HepG2 (cell line): ENCODE results near the gene FRMD3. TPM values are rescaled to one million over a fixed set of nuclear protein-coding genes. Genes with fewer than 3 reads are reported as not detected.

ENCODE experiments used
- EEA1 ChIP-seq: sonication (generic); formaldehyde crosslinking; IDR thresholded peaks from 2 replicates; pipeline ENCODE4 v1.5.1; 2020; ENCODE audit warnings: mild to moderate bottlenecking, missing genetic modification reagents, borderline replicate concordance
- EP300 ChIP-seq, 3 experiments: sonication (generic) in 1 of 3; formaldehyde crosslinking in 1 of 3; IDR thresholded peaks; 2 replicates each; pipeline versions ENCODE4 v1.5.1 to v1.6.1; 2011 to 2020; ENCODE audit warnings: low read depth in 2 of 3, low read length in 2 of 3, borderline replicate concordance in 1 of 3, improper control_type of control experiment in 1 of 3, mild to moderate bottlenecking in 1 of 3, missing genetic modification reagents in 1 of 3, moderate library complexity in 1 of 3
- IRF2 ChIP-seq: IDR thresholded peaks from 2 replicates; pipeline ENCODE4 v1.6.1; 2018; ENCODE audit warnings: missing genetic modification reagents, missing compliant biosample characterization
- MIXL1 ChIP-seq: IDR thresholded peaks from 2 replicates; pipeline ENCODE4 v1.6.1; 2016
- MTF1 ChIP-seq: sonication (generic); formaldehyde crosslinking; IDR thresholded peaks from 2 replicates; pipeline ENCODE4 v1.5.0; 2020; ENCODE audit warnings: missing genetic modification reagents
- PHF20 ChIP-seq: sonication (generic); formaldehyde crosslinking; IDR thresholded peaks from 2 replicates; pipeline ENCODE4 v1.5.0; 2020; ENCODE audit warnings: mild to moderate bottlenecking, missing genetic modification reagents
- SMC3 ChIP-seq: IDR thresholded peaks from 2 replicates; pipeline ENCODE4 v1.6.1; 2011; ENCODE audit warnings: low read length, improper control_type of control experiment
- ZMYM2 ChIP-seq: sonication (generic); formaldehyde crosslinking; IDR thresholded peaks from 2 replicates; pipeline ENCODE4 v1.8.0; 2022; ENCODE audit warnings: mild to moderate bottlenecking, missing genetic modification reagents
- polyA plus RNA-seq, 8 experiments: library from polyadenylated mRNA; depleted of rRNA in 3 of 8; stranded (reverse) in 7 of 8; unstranded in 1 of 8; fragments of >200 nt; fragmentation: Illumina TruSeq in 4 of 8; extraction: Trizol in 4 of 8; gene quantifications; 2 replicates each; pipeline versions ENCODE4 v1.2.1 to v1.2.3, GENCODE V29; 2011 to 2016; ENCODE audit warnings: low read depth in 4 of 8, missing spikeins in 1 of 8, mixed read lengths in 1 of 8; ENCODE audit not compliant: insufficient read depth in 1 of 8
- total RNA-seq, 5 experiments: library from RNA; depleted of rRNA; stranded (reverse); fragments of >200 nt; fragmentation: Illumina TruSeq; extraction: Trizol; gene quantifications; 2 replicates each; pipeline ENCODE4 v1.2.3, GENCODE V29; 2016; ENCODE audit warnings: low read depth in 1 of 5
- TF ChIP-seq, protein P1 (sequence below): sonication (generic); formaldehyde crosslinking; conservative IDR thresholded peaks from 2 replicates; pipeline ENCODE4 v1.8.0; 2022; ENCODE audit warnings: mild to moderate bottlenecking, moderate library complexity, missing genetic modification reagents
- TF ChIP-seq, protein P2 (sequence below): sonication (generic); IDR thresholded peaks from 2 replicates; pipeline ENCODE4 v1.6.1; 2016; ENCODE audit warnings: low read depth, borderline replicate concordance
- TF ChIP-seq, protein P3 (sequence below): sonication (generic); formaldehyde crosslinking; conservative IDR thresholded peaks from 2 replicates; pipeline ENCODE4 v1.4.0; 2020; ENCODE audit warnings: missing genetic modification reagents
- TF ChIP-seq, protein P4 (sequence below): sonication (generic); formaldehyde crosslinking; IDR thresholded peaks from 2 replicates; pipeline ENCODE4 v1.4.0; 2020; ENCODE audit warnings: missing genetic modification reagents, borderline replicate concordance
- TF ChIP-seq, protein P5 (sequence below): sonication (generic); formaldehyde crosslinking; IDR thresholded peaks from 2 replicates; pipeline ENCODE4 v1.4.0; 2020; ENCODE audit warnings: missing genetic modification reagents
- TF ChIP-seq, protein P6 (sequence below): sonication (generic); formaldehyde crosslinking; conservative IDR thresholded peaks from 2 replicates; pipeline ENCODE4 v1.4.0; 2020; ENCODE audit warnings: mild to moderate bottlenecking, missing genetic modification reagents, moderate library complexity
- TF ChIP-seq, protein P7 (sequence below): IDR thresholded peaks from 2 replicates; pipeline ENCODE4 v1.6.1; 2012; ENCODE audit warnings: low read depth, low read length, improper control_type of control experiment

Gene FRMD3
- total and polyA plus RNA-seq, 2 of the 13 experiments (the other 11 are each of a cell fraction or from before 2014, with no cell fraction given): 3.2 to 7.7 TPM

DNA sequence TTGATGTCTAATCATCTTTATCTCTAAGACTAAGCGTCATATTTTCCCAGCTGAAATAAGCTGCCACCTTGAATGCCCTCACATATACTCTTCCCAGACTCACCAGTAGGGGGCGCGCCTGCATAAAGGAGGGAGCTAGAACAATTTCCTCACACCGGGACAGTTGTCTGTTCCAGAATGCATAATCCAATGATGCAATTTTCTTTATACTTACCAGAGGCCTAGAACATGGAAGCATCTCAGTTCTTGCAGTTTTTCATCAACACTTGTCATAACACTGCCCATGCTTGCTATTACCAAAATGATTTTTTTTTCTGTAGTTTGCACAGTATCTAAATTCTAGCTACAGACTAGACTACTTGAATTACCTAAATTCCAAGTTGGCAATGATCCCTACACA, 203.9 kb downstream of the FRMD3 start (continued):
- TF ChIP-seq, protein P1, sequence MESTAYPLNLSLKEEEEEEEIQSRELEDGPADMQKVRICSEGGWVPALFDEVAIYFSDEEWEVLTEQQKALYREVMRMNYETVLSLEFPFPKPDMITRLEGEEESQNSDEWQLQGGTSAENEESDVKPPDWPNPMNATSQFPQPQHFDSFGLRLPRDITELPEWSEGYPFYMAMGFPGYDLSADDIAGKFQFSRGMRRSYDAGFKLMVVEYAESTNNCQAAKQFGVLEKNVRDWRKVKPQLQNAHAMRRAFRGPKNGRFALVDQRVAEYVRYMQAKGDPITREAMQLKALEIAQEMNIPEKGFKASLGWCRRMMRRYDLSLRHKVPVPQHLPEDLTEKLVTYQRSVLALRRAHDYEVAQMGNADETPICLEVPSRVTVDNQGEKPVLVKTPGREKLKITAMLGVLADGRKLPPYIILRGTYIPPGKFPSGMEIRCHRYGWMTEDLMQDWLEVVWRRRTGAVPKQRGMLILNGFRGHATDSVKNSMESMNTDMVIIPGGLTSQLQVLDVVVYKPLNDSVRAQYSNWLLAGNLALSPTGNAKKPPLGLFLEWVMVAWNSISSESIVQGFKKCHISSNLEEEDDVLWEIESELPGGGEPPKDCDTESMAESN (CRISPR knock-in tag): 0 out of 2 replicates have a peak, but pooled peaks have one; percentile 49
- TF ChIP-seq MIXL1 (0 out of 2 replicates have a peak, but pooled peaks have one; percentile 32), PHF20 (CRISPR knock-in tag) (no peak), MTF1 (CRISPR knock-in tag) (no peak), EEA1 (CRISPR knock-in tag) (no peak), ZMYM2 (CRISPR knock-in tag) (no peak), EP300 (IDR thresholded peaks at IDR 0.05; ENCODE audit: low read depth in 2 of 2, low read length in 2 of 2) (0 out of 4 replicates have a peak, but pooled peaks of 1 of the 2 experiments have one; percentile 4), EP300 (CRISPR knock-in tag; IDR thresholded peaks at IDR 0.05; ENCODE audit: borderline replicate concordance) (no peak), SMC3 (peak; percentile 97), IRF2 (CRISPR knock-in tag) (0 out of 2 replicates have a peak, but pooled peaks have one; percentile 14)
- TF ChIP-seq, protein P2, sequence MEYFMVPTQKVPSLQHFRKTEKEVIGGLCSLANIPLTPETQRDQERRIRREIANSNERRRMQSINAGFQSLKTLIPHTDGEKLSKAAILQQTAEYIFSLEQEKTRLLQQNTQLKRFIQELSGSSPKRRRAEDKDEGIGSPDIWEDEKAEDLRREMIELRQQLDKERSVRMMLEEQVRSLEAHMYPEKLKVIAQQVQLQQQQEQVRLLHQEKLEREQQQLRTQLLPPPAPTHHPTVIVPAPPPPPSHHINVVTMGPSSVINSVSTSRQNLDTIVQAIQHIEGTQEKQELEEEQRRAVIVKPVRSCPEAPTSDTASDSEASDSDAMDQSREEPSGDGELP: peak; percentile 19; the same call in 1 of the 2 replicates
- TF ChIP-seq, protein P3, sequence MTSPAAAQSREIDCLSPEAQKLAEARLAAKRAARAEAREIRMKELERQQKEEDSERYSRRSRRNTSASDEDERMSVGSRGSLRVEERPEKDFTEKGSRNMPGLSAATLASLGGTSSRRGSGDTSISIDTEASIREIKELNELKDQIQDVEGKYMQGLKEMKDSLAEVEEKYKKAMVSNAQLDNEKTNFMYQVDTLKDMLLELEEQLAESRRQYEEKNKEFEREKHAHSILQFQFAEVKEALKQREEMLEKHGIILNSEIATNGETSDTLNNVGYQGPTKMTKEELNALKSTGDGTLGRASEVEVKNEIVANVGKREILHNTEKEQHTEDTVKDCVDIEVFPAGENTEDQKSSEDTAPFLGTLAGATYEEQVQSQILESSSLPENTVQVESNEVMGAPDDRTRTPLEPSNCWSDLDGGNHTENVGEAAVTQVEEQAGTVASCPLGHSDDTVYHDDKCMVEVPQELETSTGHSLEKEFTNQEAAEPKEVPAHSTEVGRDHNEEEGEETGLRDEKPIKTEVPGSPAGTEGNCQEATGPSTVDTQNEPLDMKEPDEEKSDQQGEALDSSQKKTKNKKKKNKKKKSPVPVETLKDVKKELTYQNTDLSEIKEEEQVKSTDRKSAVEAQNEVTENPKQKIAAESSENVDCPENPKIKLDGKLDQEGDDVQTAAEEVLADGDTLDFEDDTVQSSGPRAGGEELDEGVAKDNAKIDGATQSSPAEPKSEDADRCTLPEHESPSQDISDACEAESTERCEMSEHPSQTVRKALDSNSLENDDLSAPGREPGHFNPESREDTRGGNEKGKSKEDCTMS (CRISPR knock-in tag): no peak
- TF ChIP-seq, protein P4, sequence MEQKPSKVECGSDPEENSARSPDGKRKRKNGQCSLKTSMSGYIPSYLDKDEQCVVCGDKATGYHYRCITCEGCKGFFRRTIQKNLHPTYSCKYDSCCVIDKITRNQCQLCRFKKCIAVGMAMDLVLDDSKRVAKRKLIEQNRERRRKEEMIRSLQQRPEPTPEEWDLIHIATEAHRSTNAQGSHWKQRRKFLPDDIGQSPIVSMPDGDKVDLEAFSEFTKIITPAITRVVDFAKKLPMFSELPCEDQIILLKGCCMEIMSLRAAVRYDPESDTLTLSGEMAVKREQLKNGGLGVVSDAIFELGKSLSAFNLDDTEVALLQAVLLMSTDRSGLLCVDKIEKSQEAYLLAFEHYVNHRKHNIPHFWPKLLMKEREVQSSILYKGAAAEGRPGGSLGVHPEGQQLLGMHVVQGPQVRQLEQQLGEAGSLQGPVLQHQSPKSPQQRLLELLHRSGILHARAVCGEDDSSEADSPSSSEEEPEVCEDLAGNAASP (CRISPR knock-in tag): peak; percentile 90
- TF ChIP-seq, protein P5, sequence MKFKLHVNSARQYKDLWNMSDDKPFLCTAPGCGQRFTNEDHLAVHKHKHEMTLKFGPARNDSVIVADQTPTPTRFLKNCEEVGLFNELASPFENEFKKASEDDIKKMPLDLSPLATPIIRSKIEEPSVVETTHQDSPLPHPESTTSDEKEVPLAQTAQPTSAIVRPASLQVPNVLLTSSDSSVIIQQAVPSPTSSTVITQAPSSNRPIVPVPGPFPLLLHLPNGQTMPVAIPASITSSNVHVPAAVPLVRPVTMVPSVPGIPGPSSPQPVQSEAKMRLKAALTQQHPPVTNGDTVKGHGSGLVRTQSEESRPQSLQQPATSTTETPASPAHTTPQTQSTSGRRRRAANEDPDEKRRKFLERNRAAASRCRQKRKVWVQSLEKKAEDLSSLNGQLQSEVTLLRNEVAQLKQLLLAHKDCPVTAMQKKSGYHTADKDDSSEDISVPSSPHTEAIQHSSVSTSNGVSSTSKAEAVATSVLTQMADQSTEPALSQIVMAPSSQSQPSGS (CRISPR knock-in tag): 0 out of 2 replicates have a peak, but pooled peaks have one; percentile 46
- TF ChIP-seq, protein P6, sequence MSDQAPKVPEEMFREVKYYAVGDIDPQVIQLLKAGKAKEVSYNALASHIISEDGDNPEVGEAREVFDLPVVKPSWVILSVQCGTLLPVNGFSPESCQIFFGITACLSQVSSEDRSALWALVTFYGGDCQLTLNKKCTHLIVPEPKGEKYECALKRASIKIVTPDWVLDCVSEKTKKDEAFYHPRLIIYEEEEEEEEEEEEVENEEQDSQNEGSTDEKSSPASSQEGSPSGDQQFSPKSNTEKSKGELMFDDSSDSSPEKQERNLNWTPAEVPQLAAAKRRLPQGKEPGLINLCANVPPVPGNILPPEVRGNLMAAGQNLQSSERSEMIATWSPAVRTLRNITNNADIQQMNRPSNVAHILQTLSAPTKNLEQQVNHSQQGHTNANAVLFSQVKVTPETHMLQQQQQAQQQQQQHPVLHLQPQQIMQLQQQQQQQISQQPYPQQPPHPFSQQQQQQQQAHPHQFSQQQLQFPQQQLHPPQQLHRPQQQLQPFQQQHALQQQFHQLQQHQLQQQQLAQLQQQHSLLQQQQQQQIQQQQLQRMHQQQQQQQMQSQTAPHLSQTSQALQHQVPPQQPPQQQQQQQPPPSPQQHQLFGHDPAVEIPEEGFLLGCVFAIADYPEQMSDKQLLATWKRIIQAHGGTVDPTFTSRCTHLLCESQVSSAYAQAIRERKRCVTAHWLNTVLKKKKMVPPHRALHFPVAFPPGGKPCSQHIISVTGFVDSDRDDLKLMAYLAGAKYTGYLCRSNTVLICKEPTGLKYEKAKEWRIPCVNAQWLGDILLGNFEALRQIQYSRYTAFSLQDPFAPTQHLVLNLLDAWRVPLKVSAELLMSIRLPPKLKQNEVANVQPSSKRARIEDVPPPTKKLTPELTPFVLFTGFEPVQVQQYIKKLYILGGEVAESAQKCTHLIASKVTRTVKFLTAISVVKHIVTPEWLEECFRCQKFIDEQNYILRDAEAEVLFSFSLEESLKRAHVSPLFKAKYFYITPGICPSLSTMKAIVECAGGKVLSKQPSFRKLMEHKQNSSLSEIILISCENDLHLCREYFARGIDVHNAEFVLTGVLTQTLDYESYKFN (CRISPR knock-in tag): no peak
- TF ChIP-seq, protein P7, sequence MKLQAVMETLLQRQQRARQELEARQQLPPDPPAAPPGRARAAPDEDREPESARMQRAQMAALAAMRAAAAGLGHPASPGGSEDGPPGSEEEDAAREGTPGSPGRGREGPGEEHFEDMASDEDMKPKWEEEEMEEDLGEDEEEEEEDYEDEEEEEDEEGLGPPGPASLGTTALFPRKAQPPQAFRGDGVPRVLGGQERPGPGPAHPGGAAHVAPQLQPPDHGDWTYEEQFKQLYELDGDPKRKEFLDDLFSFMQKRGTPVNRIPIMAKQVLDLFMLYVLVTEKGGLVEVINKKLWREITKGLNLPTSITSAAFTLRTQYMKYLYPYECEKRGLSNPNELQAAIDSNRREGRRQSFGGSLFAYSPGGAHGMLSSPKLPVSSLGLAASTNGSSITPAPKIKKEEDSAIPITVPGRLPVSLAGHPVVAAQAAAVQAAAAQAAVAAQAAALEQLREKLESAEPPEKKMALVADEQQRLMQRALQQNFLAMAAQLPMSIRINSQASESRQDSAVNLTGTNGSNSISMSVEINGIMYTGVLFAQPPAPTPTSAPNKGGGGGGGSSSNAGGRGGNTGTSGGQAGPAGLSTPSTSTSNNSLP: peak; percentile 48; the same call in 1 of the 2 replicates
